Measurements from ENCODE around the gene ADAMTSL3.
"Not testable (repeated sequence)": the region's sequence is repeated elsewhere in the genome, so short reads cannot be mapped to it uniquely, and the experiment has no call there.

ADAMTSL3 gene

DNA sequence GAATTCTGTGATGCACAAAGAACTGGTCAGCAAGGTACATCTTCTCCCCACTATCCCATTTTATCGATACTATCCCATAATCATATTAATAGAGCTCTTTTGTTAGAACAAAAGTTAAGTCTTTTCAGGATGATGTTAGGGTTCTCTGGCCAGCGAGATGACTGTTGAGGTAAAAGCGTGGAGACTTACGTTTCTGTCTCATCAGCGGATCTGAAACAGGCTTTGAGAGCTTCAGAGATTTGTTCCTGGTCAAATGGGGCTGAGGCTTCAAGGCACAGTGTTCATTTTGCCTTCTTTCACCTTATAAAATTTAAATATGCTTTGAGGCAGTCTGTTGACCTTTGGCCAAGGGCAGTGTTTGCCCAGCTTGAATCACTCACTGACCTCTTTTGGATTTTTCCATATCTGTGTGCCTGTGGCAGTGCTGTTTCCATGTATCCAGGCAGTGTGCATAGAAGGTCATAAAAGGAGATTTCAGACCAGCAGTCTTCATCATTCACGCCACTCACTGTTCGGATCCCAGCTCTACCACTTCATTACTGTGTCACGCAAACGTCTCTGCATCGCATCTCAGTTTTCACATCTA is 3.1 kb downstream of the ADAMTSL3 start:
- no peak for DNase-seq (ENCODE audit: low read depth)

GRCh38 chr15:83657549-83657948 is 3.6 kb downstream of the ADAMTSL3 start:
- no peak for DNase-seq (ENCODE audit: low read depth)

DNA sequence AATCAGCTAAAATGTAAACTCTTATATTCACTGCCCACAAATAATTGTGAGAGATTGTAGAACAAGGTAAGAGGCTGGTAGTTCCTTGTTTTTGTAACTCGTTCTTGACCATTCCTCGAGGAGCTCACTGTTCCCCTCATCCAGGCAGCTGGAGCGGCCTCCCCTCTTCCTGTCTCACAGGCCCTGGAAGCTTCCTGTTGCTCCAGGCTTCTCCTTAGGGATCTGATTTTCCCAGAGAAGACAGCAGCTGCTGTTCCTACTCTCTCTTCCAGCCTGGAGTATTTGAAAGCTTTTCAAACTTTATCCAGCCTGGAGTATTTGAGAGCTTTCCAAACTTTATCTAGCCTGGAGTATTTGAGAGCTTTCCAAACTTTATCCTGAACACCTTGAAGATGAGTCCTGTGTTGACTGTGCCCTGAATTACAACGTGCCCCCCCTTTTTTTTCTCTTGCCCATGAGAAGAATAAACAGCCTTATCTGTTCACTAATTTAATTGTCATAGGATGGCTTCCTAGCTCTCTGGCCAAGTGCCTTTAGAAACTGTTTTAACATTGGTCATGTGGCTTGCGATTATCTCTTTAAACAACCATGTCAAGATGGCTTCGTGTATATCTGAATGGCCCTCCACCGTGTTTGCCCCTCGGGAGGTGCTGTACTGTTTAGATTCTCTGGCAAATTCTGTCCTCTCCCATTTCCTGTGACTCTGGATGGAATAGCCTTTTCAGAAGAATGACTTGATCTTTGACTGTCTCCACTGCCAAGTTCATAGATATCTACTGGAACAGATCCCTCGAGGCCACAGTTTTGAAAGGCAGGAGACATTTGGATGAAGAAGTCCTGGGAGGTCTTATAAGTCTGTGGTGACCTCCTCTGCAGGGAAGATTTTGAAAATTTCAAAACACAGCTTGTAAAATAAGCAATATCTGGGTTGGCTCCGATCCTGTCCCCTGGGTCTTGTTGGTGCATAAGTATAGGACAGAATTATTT is 4.8 kb downstream of the ADAMTSL3 start:
- DNase-seq (ENCODE audit: low read depth): no peak

GRCh38 chr15:83659417-83659812 is 5.5 kb downstream of the ADAMTSL3 start:
- DNase-seq (ENCODE audit: low read depth): no peak

- no peak for DNase-seq (ENCODE audit: low read depth)
These were observed 11.6 kb downstream of the ADAMTSL3 start for GRCh38 chr15:83665480-83665879.

DNA sequence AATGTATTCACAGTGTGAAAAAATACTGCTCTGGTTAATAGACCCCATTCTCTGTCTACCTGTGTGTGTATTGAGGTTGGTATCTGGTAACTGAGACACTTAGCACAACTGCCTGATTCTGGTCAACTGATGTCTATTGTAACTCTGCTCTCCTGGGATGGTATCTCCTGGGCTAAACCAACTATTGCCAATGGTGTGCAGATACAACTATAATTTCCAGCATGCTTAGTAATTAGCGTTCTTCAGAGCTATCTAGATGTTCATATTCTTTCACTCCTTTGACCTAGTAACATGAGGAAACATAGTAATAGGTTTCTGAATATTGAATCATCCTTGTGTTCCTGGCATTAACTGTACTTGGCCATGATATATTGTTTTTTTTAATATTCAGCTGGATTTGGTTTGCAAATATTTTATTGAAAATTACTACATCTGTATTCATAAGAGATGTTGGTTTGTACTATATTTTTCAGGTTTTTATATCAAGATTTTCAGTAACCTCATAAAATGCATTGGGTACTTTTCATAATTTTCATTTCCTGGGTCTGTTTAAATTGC is 16.8 kb downstream of the ADAMTSL3 start:
- no peak for DNase-seq (ENCODE audit: low read depth)

- DNase-seq (ENCODE audit: low read depth): no peak
These were observed 17.7 kb downstream of the ADAMTSL3 start for GRCh38 chr15:83671603-83672002.

DNA sequence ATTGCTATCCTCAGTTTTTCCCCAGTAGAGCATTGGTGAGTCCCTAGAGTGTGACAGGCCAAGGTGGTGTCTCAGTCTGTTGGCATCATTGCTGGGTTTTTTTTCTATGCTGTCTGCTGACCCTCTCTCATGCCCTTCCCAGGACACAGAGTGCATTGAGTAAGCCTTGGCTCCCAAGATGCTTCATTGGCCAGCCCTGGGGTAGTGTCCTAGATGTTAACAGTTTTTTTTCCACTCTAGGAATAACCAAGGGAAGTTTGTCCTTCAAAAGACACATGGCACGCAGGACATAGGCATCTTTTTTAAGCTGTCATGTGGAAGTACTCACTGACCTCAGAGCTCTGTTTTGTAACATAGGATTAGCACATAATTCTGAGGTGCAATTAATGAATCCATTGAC is 19.5 kb downstream of the ADAMTSL3 start:
- no peak for DNase-seq (ENCODE audit: low read depth)

GRCh38 chr15:83682476-83683088 is 28.7 kb downstream of the ADAMTSL3 start:
- DNase-seq (ENCODE audit: low read depth): no peak

DNA sequence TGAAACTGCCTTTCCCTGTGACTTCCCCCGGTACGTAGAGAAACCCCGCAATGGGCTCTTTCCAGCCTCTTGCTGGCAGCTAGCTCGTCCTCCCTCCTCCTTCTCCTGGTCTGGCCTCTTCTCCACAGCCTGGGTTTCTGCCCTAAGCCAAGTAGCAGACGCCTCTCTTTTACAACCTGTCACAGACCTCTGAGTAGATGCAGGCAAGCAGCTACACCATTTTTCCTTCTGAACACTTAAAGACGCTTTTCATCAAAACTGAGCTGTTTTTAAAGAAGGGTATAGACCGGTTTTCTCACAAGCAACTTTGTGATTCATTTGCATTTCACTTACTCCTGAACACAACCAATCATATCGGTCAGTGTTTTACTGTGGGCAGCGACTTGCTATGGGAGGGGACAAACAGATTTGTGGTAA is 32.0 kb downstream of the ADAMTSL3 start:
- no peak for DNase-seq (ENCODE audit: low read depth)

DNA sequence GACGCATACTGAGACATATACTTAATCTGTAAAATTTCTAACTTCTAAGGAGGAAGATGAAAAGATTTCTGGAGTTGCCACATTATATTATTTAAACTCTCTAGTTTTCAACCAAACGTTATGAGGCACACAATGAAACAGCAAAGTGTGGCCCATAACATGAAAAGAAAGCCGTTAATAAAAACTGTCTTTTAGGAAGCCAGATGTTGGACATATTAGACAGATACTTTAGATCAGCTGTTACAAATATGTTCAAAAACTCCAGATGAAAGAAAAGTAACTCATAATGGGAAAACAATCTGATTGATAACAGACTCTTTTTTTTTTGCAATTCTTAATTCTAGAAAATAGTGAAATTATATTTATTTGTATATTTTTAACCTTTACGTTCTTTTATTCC is 34.3 kb downstream of the ADAMTSL3 start:
- DNase-seq (ENCODE audit: low read depth): no peak

- no peak for DNase-seq (ENCODE audit: low read depth)
These were observed 36.8 kb downstream of the ADAMTSL3 start for GRCh38 chr15:83690676-83691075.

DNA sequence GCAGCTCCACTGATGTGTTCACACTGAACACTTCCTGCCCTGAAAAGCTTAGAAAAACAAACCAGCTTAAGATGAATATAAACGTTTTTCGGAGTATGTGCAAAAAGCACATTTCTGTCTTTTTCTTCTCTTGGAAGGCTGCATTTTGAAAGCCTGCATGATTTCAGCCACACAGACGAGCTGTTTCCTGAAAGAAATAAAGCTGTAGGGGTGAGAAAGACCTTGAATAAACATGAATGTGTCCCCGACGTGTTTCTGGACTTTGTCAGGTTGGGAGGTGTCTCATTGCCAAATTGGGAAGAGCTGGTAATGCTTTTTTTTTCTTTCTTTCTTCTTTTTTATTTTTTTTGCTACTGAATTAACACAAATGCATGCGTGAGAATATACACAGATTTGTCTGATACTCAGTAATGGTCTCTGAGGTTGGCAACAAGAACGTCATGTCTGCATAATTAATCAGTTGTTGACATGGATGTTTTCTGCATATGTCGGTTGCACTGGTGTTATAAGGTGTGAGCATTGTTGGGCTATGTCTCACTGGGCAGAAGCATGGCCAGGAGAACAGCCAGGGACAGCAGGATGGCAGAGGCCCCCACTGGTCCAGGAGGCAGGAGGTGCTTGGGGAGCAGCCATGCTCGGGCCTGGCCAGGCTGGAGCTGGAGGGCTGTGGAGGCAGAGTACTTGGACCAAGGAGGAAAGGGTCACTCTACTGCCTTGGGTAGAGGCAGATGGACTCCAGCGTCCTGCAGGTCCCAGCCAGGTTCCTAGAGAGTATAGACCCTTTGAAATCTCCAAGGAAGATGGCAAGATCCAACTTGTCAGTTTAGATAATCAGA is 39.0 kb downstream of the ADAMTSL3 start:
- no peak for DNase-seq (ENCODE audit: low read depth)

DNA sequence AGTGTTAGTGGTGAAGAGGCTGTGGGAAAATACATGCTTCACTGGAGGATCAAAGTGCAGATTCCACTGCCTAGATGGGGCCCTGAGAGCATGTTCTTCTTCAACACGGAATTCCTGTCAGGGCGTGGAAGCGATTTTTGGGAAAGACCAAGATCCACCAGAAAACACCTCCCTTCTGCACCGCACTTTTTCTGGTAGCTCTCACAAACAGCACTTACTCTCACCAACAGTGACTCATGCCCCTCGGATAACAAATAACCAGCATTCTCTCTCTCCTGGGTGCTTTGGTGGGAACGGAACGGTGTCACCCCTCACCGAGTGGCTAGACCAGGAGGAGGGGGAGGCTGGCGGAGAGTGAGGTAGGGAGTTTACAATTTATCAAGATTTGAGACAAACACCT is 40.1 kb downstream of the ADAMTSL3 start:
- peak; percentile 61 for DNase-seq (ENCODE audit: low read depth)

- no peak for DNase-seq (ENCODE audit: low read depth)
These were observed 40.6 kb downstream of the ADAMTSL3 start for GRCh38 chr15:83694536-83694935.

GRCh38 chr15:83695246-83695645 is 41.3 kb downstream of the ADAMTSL3 start:
- DNase-seq (ENCODE audit: low read depth): peak; percentile 15

GRCh38 chr15:83695901-83696425 is 42.0 kb downstream of the ADAMTSL3 start:
- no peak for DNase-seq (ENCODE audit: low read depth)

- DNase-seq (ENCODE audit: low read depth): no peak
These were observed 43.8 kb downstream of the ADAMTSL3 start for GRCh38 chr15:83697716-83698115.

DNA sequence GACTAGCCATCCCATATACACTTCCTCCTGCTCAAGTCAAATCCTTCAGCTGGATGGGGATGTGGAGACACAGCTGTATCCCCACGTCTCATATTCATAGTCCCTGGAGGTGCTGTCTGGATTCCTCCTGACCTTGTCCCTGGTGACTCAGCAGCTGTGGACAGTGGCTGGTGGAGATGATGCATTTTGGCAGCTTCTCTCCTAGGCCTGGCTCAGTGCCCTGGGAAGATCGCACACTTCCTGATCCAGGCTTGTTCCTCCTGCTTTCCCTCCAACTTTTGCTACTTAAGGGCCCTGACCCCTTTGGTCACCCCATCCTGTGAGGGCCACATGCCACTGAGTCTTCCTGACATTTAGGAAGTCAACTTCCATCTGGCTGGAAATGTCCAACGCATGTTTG is 44.4 kb downstream of the ADAMTSL3 start:
- DNase-seq (ENCODE audit: low read depth): peak; percentile 23

DNA sequence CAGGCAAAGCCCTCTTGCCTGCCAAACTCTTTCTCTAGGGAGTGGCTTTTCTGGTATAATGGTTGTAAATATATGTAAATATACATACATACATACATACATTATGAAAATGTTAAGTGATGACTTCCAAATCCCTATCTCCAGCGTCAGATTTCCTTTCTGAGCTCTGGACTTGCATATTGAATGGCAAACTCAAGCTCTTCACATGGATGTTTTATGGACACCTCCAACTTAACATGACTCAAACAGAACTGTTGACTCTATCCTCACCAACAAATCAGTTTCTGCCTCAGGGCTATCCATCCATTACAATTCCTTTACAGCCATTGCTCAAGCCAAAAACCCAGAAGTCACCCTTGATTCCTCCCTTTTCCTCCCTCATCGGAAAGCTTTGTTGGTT is 45.1 kb downstream of the ADAMTSL3 start:
- no peak for DNase-seq (ENCODE audit: low read depth)

DNA sequence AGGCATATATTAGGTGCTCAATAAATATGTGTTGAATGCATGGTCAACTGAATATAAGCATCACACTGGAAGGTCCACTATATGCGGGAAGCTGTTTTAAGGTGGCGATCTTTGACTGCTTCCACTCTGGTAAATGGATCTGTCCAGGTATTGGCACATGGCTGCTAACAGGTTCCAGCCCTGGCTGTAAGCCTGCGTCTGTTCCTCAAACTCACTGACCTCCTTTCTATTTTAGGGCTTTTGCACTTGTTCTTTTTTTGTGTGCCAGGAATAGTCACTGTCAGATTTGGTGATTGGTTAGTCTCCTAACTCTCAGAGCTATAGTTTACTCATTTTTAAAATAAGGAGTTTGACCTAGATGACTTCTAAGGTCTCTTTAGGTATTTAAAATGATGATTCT is 46.2 kb downstream of the ADAMTSL3 start:
- no peak for DNase-seq (ENCODE audit: low read depth)

DNA sequence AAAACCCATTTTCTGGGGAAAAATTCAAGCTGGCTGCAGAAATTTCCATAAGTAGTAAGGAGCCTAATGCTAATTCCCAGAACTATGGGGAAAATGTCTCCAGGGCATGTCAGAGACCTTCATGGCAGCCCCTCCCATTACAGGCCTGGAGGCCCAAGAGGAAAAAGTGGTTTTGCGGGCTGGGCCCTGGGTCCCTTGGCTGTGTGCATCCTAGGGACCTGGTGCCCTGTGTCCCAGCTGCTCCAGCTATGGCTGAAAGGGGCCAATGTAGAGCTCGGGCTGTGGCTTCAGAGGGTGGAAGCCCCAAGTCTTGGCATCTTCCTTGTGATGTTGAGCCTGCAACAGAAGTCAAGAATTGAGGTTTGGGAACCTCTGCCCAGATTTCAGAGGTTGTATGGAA is 48.4 kb downstream of the ADAMTSL3 start:
- DNase-seq (ENCODE audit: low read depth): not testable (repeated sequence)

All from amniotic epithelial cell (primary cell).